Kidney epithelial cell (primary cell): ENCODE results near the gene KDM7A. TPM values are rescaled to one million over a fixed set of nuclear protein-coding genes. Genes with fewer than 3 reads are reported as not detected.
A peak's percentile ranks its signal among the peaks of the same experiment; 100 is the strongest.

Experiments used
- DNase-seq: peaks from one replicate; pipeline ENCODE4 v3.0.0-alpha.2; 2010; ENCODE audit warnings: low read depth
- H3K27me3 ChIP-seq: 2 replicates; pipeline ENCODE4 v1.6.0; 2011; ENCODE audit warnings: low read length; ENCODE audit not compliant: control insufficient read depth, insufficient read depth
- H3K36me3 ChIP-seq: 2 replicates; pipeline ENCODE4 v1.5.1; 2011; ENCODE audit warnings: low read length; ENCODE audit not compliant: control insufficient read depth, insufficient read depth
- H3K4me3 ChIP-seq: 2 replicates; pipeline ENCODE4 v1.5.1; 2011; ENCODE audit warnings: low read depth, mild to moderate bottlenecking, control low read depth, low read length
- total RNA-seq: library from RNA; depleted of rRNA; stranded (reverse); fragments of >200 nt; gene quantifications from 2 replicates; pipeline ENCODE4 v1.2.3, GENCODE V29; 2015
- TF ChIP-seq, protein P1 (sequence below): IDR thresholded peaks from 2 replicates; pipeline ENCODE4 v1.5.1; 2011; ENCODE audit warnings: mild to moderate bottlenecking, moderate library complexity, low read length, control low read depth, inconsistent platforms; ENCODE audit not compliant: insufficient read depth, poor library complexity, severe bottlenecking

KDM7A gene, protein sequence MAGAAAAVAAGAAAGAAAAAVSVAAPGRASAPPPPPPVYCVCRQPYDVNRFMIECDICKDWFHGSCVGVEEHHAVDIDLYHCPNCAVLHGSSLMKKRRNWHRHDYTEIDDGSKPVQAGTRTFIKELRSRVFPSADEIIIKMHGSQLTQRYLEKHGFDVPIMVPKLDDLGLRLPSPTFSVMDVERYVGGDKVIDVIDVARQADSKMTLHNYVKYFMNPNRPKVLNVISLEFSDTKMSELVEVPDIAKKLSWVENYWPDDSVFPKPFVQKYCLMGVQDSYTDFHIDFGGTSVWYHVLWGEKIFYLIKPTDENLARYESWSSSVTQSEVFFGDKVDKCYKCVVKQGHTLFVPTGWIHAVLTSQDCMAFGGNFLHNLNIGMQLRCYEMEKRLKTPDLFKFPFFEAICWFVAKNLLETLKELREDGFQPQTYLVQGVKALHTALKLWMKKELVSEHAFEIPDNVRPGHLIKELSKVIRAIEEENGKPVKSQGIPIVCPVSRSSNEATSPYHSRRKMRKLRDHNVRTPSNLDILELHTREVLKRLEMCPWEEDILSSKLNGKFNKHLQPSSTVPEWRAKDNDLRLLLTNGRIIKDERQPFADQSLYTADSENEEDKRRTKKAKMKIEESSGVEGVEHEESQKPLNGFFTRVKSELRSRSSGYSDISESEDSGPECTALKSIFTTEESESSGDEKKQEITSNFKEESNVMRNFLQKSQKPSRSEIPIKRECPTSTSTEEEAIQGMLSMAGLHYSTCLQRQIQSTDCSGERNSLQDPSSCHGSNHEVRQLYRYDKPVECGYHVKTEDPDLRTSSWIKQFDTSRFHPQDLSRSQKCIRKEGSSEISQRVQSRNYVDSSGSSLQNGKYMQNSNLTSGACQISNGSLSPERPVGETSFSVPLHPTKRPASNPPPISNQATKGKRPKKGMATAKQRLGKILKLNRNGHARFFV
- total RNA-seq, result 9.7 and 11.5 TPM in 2 replicates

DNA sequence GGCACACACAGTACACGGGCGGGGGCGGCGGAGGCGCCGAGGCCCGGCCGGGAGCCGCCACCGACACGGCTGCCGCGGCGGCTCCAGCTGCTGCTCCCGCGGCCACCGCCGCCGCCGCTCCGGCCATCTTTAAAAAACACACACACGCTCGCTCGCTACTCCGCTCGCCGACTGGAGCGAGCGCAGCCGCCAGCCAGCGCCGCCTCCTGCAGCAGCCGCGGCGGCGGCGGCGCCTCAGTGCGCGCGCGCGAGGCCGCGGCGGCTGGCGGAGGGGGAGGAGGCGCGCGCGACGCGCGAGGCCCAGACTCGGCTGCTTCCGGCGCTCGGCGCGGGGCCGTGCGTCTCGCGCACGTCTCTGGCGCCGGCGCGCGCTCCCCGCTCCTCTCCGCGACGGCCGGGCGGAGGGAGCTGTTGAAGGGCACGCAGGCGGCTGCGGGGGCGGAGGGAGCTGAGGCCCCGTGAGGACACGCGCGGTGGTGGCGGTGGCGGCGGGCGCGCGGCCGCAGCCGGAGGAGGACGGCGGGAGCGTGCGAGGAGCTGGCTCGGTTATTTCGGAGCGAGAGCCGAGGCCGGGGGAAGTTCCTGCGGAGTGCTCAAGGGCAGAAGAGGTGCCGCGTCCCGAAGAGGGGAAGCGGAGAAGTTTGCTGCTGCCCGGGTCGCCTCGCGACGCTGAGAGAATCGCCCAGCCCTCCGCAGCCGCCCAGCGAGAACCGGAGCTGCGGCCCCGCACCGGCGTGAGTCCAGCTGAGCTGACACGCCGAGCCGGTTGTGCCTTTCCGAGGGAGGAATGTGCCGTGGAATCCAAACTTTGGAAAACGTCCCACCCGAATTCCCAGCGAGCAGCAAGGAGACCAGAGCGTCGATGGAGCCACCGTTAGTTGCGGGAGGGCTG is at the start of gene KDM7A:
Gene KDM7A (minus strand): TSS at position 173 of the 892 bp plus-strand sequence. CDS start 46 bp downstream, at position 127.
- H3K27me3 ChIP-seq, result peaks cover 2% of the 10 kb centered on the region
- TF ChIP-seq, protein P1, sequence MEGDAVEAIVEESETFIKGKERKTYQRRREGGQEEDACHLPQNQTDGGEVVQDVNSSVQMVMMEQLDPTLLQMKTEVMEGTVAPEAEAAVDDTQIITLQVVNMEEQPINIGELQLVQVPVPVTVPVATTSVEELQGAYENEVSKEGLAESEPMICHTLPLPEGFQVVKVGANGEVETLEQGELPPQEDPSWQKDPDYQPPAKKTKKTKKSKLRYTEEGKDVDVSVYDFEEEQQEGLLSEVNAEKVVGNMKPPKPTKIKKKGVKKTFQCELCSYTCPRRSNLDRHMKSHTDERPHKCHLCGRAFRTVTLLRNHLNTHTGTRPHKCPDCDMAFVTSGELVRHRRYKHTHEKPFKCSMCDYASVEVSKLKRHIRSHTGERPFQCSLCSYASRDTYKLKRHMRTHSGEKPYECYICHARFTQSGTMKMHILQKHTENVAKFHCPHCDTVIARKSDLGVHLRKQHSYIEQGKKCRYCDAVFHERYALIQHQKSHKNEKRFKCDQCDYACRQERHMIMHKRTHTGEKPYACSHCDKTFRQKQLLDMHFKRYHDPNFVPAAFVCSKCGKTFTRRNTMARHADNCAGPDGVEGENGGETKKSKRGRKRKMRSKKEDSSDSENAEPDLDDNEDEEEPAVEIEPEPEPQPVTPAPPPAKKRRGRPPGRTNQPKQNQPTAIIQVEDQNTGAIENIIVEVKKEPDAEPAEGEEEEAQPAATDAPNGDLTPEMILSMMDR, result no peak
- peak within 1 kb of the TSS; percentile 87 for H3K4me3 ChIP-seq
- H3K36me3 ChIP-seq, result no peaks in the 10 kb centered on the region
- DNase-seq, result peak; percentile 51

- no peak overlapping the region for H3K4me3 ChIP-seq
- no peaks in the 10 kb centered on the region for H3K36me3 ChIP-seq
- DNase-seq, result no peak
- TF ChIP-seq, protein P1, result no peak
- peaks cover 9% of the 10 kb centered on the region for H3K27me3 ChIP-seq
These were observed 48.9 kb upstream of the KDM7A start for GRCh38 chr7:140225562-140226249.

DNA sequence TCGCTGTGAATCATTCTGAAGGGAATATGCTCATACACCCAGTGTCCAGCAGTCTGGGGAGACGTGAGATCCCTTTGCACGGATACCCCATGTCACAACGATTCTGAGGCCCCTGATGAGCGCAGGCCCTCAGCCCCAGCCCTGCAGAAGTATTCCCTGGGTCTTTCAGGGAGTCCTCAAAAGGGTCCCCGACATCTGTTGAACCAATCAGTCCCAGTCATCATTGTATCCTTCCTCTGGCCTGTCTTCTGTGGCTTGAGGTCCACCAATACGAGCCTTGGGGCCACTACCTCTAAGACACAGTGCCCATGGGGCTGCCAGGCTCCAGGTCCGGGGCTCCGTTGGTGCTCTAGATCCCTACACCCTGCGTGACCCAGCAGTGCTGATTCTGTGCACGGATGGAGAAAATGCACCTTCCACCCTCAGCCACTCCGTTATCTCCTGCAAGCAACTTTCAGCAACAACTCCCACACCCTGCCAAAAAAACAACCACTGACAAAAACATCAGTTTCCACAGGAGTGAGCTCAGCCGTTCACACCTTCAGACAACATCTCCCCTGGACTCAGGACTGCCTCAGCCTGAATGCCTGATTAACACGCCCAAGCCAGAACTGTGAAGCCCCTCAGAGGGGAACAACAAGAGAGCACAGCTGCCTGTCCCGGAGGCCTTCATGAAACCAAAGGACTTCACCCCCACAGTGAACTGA is 46.9 kb upstream of the KDM7A start:
- Histone ChIP-seq H3K27me3 (no peaks in the 10 kb centered on the region), H3K4me3 (no peak overlapping the region), H3K36me3 (no peaks in the 10 kb centered on the region)
- no peak for DNase-seq
- TF ChIP-seq, protein P1, result no peak

DNA sequence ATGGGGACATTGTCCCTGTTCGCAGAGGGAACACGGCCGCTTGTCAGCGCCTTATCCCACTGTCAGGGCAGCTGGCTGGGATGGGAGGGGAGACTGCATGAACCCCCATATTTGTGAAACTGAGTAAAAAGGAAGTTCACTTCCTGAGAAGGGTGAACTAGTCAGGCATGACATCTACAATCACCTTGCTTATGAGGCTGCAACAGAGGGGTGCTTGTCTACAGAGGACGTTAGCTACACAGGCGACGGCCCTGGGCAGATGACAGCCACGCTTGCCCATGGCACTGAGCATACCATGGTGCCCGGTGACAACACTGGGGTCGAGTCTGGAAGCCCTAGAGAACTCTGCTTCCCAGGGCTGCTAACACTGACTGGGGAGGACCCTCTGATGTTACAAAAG is 46.0 kb upstream of the KDM7A start:
- Histone ChIP-seq H3K36me3 (no peaks in the 10 kb centered on the region), H3K4me3 (no peak overlapping the region), H3K27me3 (no peaks in the 10 kb centered on the region)
- no peak for DNase-seq
- TF ChIP-seq, protein P1, result no peak
